GM12878 (cell line): ENCODE results near the gene FARS2.

Source experiments
- CTCF ChIP-seq, 3 experiments: IDR thresholded peaks in 2 of 3; conservative IDR thresholded peaks in 1 of 3; 2 replicates each; pipeline ENCODE4 v1.5.1; 2011; ENCODE audit warnings: low read depth in 3 of 3, low read length in 3 of 3, mild to moderate bottlenecking in 3 of 3, control low read depth in 2 of 3, moderate library complexity in 2 of 3, inconsistent platforms in 1 of 3, mixed read lengths in 1 of 3; ENCODE audit not compliant: control insufficient read depth in 2 of 3, insufficient read depth in 1 of 3; ENCODE audit errors: extremely low read depth in 1 of 3
- EZH2 ChIP-seq: IDR thresholded peaks from 2 replicates; pipeline ENCODE4 v1.6.1; 2012; ENCODE audit warnings: low read depth, mild to moderate bottlenecking, control low read depth, inconsistent platforms, low read length, borderline replicate concordance; ENCODE audit not compliant: control insufficient read depth
- HCFC1 ChIP-seq: fragments of 150-350 bp; IDR thresholded peaks from 2 replicates; pipeline ENCODE4 v1.6.1; 2014; ENCODE audit warnings: low read length
- JUND ChIP-seq: IDR thresholded peaks from 2 replicates; pipeline ENCODE4 v1.6.1; 2012; ENCODE audit warnings: low read depth, mild to moderate bottlenecking, low read length, improper control_type of control experiment, moderate library complexity
- KAT2A ChIP-seq: conservative IDR thresholded peaks from 2 replicates; pipeline ENCODE4 v1.6.1; 2011; ENCODE audit warnings: low read depth, low read length; ENCODE audit not compliant: control insufficient read depth
- MAX ChIP-seq: IDR thresholded peaks from 2 replicates; pipeline ENCODE4 v1.6.1; 2012; ENCODE audit warnings: low read depth, low read length, improper control_type of control experiment
- MXI1 ChIP-seq: fragments of 150-350 bp; IDR thresholded peaks from 2 replicates; pipeline ENCODE4 v1.6.1; 2011; ENCODE audit warnings: low read depth, mild to moderate bottlenecking, inconsistent platforms, low read length, improper control_type of control experiment
- PBX3 ChIP-seq: IDR thresholded peaks from 2 replicates; pipeline ENCODE4 v1.6.1; 2011; ENCODE audit warnings: mild to moderate bottlenecking, low read depth, low read length, moderate library complexity; ENCODE audit not compliant: insufficient replicate concordance
- POLR2A ChIP-seq: IDR thresholded peaks from 2 replicates; pipeline ENCODE4 v1.6.1; 2011; ENCODE audit warnings: low read depth, mild to moderate bottlenecking, low read length
- POLR2AphosphoS5 ChIP-seq: IDR thresholded peaks from 2 replicates; pipeline ENCODE4 v1.6.1; 2011; ENCODE audit warnings: mild to moderate bottlenecking, low read length, inconsistent platforms
- RCOR1 ChIP-seq: conservative IDR thresholded peaks from 2 replicates; pipeline ENCODE4 v1.6.1; 2012; ENCODE audit warnings: low read depth, low read length, improper control_type of control experiment
- REST ChIP-seq: IDR thresholded peaks from 2 replicates; pipeline ENCODE4 v1.6.1; 2012; ENCODE audit warnings: mild to moderate bottlenecking, low read depth, low read length
- TCF3 ChIP-seq: IDR thresholded peaks from 2 replicates; pipeline ENCODE4 v1.6.1; 2012; ENCODE audit warnings: low read depth, mild to moderate bottlenecking, low read length, borderline replicate concordance; ENCODE audit not compliant: insufficient read depth

GRCh38 chr6:5630636-5631035, 369.3 kb downstream of the FARS2 start:
- TF ChIP-seq EZH2 (no peak), POLR2A (no peak), CTCF (IDR thresholded peaks at IDR 0.05 in 2 of 3, conservative IDR thresholded peaks at IDR 0.05 in 1 of 3; ENCODE audit: control insufficient read depth in 2 of 3, extremely low read depth in 1 of 3, insufficient read depth in 1 of 3, low read depth in 3 of 3, low read length in 3 of 3) (no peak), JUND (no peak), PBX3 (no peak), HCFC1 (no peak), REST (no peak), MXI1 (no peak), POLR2AphosphoS5 (no peak), MAX (no peak), RCOR1 (no peak), KAT2A (no peak), TCF3 (no peak)
